ENCODE measurements around the gene GEN1. TPM values are rescaled to one million over a fixed set of nuclear protein-coding genes. Genes with fewer than 3 reads are reported as not detected.

The GEN1 gene
- total RNA-seq, 1 donor from 2014 or later = 19.6 TPM

GRCh38 chr2:17754773-17755425 is 961 bp downstream of the GEN1 start:
- H3K27me3 Mint-ChIP-seq (ENCODE audit: low read depth) = no peaks in the 10 kb centered on the region
- H3K4me1 Mint-ChIP-seq = peaks cover 32% of the 10 kb centered on the region
- H3K36me3 Mint-ChIP-seq = no peaks in the 10 kb centered on the region
- TF ChIP-seq CTCF (IDR thresholded peaks at IDR 0.05; ENCODE audit: unreplicated experiment) = no peak
- no peaks in the 10 kb centered on the region for H3K9me3 Mint-ChIP-seq
- H3K4me3 Mint-ChIP-seq = peak overlapping the region; percentile 97
- H3K27ac Mint-ChIP-seq = peak overlapping the region; percentile 99
- DNase-seq (ENCODE audit: low spot score in 2 of 2, unreplicated experiment in 2 of 2) = no peak

- no peak for TF ChIP-seq CTCF (IDR thresholded peaks at IDR 0.05; ENCODE audit: unreplicated experiment)
- peaks cover 30% of the 10 kb centered on the region for H3K4me1 Mint-ChIP-seq
- H3K27ac Mint-ChIP-seq = peak overlapping the region; percentile 4
- no peaks in the 10 kb centered on the region for H3K36me3 Mint-ChIP-seq
- no peaks in the 10 kb centered on the region for H3K9me3 Mint-ChIP-seq
- DNase-seq (ENCODE audit: low spot score in 2 of 2, unreplicated experiment in 2 of 2) = no peak
- H3K27me3 Mint-ChIP-seq (ENCODE audit: low read depth) = no peaks in the 10 kb centered on the region
- no peak overlapping the region for H3K4me3 Mint-ChIP-seq
These were observed 2.7 kb downstream of the GEN1 start for GRCh38 chr2:17756668-17757067.

- H3K9me3 Mint-ChIP-seq = no peaks in the 10 kb centered on the region
- H3K27me3 Mint-ChIP-seq (ENCODE audit: low read depth) = no peaks in the 10 kb centered on the region
- no peak for TF ChIP-seq CTCF (IDR thresholded peaks at IDR 0.05; ENCODE audit: unreplicated experiment)
- H3K4me3 Mint-ChIP-seq = no peak overlapping the region
- peak overlapping the region; percentile 44 for H3K27ac Mint-ChIP-seq
- no peaks in the 10 kb centered on the region for H3K36me3 Mint-ChIP-seq
- DNase-seq (ENCODE audit: low spot score in 2 of 2, unreplicated experiment in 2 of 2) = no peak
- H3K4me1 Mint-ChIP-seq = peaks cover 25% of the 10 kb centered on the region
These were observed 3.4 kb downstream of the GEN1 start for GRCh38 chr2:17757321-17757720.

GRCh38 chr2:17758118-17758517 is 4.2 kb downstream of the GEN1 start:
- no peak for TF ChIP-seq CTCF (IDR thresholded peaks at IDR 0.05; ENCODE audit: unreplicated experiment)
- DNase-seq (ENCODE audit: low spot score in 2 of 2, unreplicated experiment in 2 of 2) = no peak
- Mint-ChIP-seq H3K36me3 (no peaks in the 10 kb centered on the region), H3K4me3 (no peak overlapping the region), H3K27ac (no peak overlapping the region), H3K4me1 (peaks cover 17% of the 10 kb centered on the region), H3K9me3 (no peaks in the 10 kb centered on the region), H3K27me3 (ENCODE audit: low read depth) (no peaks in the 10 kb centered on the region)

- Mint-ChIP-seq H3K4me1 (peaks cover 15% of the 10 kb centered on the region), H3K4me3 (no peak overlapping the region), H3K9me3 (no peaks in the 10 kb centered on the region), H3K27me3 (ENCODE audit: low read depth) (no peaks in the 10 kb centered on the region), H3K36me3 (no peaks in the 10 kb centered on the region), H3K27ac (no peak overlapping the region)
- no peak for TF ChIP-seq CTCF (IDR thresholded peaks at IDR 0.05; ENCODE audit: unreplicated experiment)
- no peak for DNase-seq (ENCODE audit: low spot score in 2 of 2, unreplicated experiment in 2 of 2)
These were observed 5.9 kb downstream of the GEN1 start for GRCh38 chr2:17759805-17760204.

GRCh38 chr2:17762451-17762850 is 8.5 kb downstream of the GEN1 start:
- DNase-seq (ENCODE audit: low spot score in 2 of 2, unreplicated experiment in 2 of 2) = no peak
- Mint-ChIP-seq H3K36me3 (no peaks in the 10 kb centered on the region), H3K9me3 (no peaks in the 10 kb centered on the region), H3K4me1 (no peaks in the 10 kb centered on the region), H3K27ac (no peak overlapping the region), H3K4me3 (no peak overlapping the region), H3K27me3 (ENCODE audit: low read depth) (no peaks in the 10 kb centered on the region)
- TF ChIP-seq CTCF (IDR thresholded peaks at IDR 0.05; ENCODE audit: unreplicated experiment) = no peak

All from mesothelial cell of epicardium (in vitro differentiated cells).